ENCODE data around the gene RPS15. TPM values are rescaled to one million over a fixed set of nuclear protein-coding genes. Genes with fewer than 3 reads are reported as not detected.

The RPS15 gene
- total and polyA plus RNA-seq, 9 of the 15 experiments (the other 6 are each of a cell fraction or from before 2014, with no cell fraction given): 605 to 2,791 (median 957) TPM

GRCh38 chr19:1407528-1408299, 30.5 kb upstream of the RPS15 start, which contains the start of gene DAZAP1 (continued):
- TF ChIP-seq HNRNPH1 (optimal IDR thresholded peaks at IDR 0.05; ENCODE audit: low read depth, low read length): no peak
- peak; percentile 24 for TF ChIP-seq CCNT2 (IDR thresholded peaks at IDR 0.05; ENCODE audit: borderline replicate concordance, extremely low read depth, insufficient read length, low read depth, low read length)
- TF ChIP-seq CBX2 (IDR thresholded peaks at IDR 0.05; ENCODE audit: insufficient read depth, low read length, poor library complexity, severe bottlenecking): no peak
- TF ChIP-seq RBFOX2 (IDR thresholded peaks at IDR 0.05; ENCODE audit: low read depth, low read length): peak; percentile 8; the same call in 1 of the 2 replicates
- no peak for TF ChIP-seq L3MBTL2 (IDR thresholded peaks at IDR 0.05)
- TF ChIP-seq TBP (optimal IDR thresholded peaks at IDR 0.05; ENCODE audit: low read depth, low read length): peak; percentile 15

DNA sequence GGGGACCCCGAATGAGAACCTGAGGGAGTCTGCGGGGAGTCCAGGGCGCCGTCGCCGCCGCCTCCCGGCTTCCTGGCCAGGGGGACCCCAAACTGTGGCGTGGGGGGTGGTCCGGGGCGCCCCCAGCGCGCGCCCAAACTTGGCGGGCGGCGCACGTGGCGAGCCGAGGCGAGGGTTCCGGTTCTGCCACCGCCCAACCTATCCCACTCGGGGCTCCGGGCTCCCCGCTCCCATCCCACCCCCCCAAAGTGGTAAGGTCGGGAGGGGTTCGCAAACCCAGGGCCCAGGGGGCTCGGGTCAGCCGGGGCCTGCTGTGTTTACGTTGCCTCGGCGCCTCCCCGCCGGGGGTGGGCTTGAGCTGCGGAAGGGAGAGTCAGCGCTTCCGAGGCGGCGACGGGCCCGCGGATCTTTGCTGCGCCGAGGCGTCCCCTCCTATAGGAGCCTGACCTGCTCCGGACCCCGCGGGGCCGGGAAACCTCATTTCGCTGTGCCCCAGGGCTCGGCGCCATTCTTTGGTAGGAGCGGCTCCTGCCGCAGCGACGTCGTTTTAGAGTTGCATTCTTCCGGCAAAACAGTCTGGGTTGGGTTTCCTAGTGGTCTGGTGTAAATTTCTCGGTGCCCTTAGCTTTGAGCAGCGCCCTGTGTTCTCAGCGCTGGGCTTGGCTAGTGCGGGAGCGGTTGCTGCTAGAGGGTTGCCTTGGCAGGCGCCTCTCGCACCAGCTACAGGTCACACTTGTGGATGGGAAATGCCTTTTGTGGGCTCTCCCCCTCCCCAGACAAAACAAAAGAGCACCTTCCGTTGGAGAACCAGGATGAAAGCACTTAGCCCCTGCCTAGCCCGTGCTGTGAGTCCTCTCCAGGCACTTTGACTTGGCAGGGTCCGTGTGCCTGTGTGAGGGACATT, 29.6 kb upstream of the RPS15 start:
- H3K27ac ChIP-seq (ENCODE audit: extremely low read depth, low read depth, low read length): peak overlapping the region; percentile 99
- ChIA-PET POLR2A (interaction anchor here (0.6 to 1.4 kb wide), 2 partner anchors 28 to 45 kb away, joined by 4 read pairs; no protein-coding TSS in a partner anchor), CTCF (ENCODE audit: low intra/inter-chr PET ratio) (no interaction called here)
- no peaks in the 10 kb centered on the region for H3K27me3 ChIP-seq (ENCODE audit: control insufficient read depth in 2 of 2, insufficient read depth in 2 of 2, low read length in 2 of 2)
- peak overlapping the region; percentile 93 to 98 for H3K9ac ChIP-seq (ENCODE audit: insufficient read depth in 1 of 2, low read depth in 2 of 2, low read length in 2 of 2)
- H3K9me3 ChIP-seq (replicated peaks; ENCODE audit: control insufficient read depth, insufficient read depth, low read depth, low read length): no peaks in the 10 kb centered on the region
- peak; percentile 19 for FAIRE-seq
- intact Hi-C loops (cut with micrococcal nuclease): no loop called here
- peak; percentile 46 to 70 (median 64) for DNase-seq (ENCODE audit: extremely low read depth in 1 of 4, low spot score in 3 of 4)
- H3K4me2 ChIP-seq (ENCODE audit: insufficient read depth, low read length): peak overlapping the region; percentile 84
- peaks cover 17% of the 10 kb centered on the region for H3K9me1 ChIP-seq (ENCODE audit: control insufficient read depth, insufficient read depth, low read length)
- peaks cover 23 to 69% of the 10 kb centered on the region in 2 experiments for H3K4me1 ChIP-seq (replicated peaks in 1 of 2; ENCODE audit: control insufficient read depth in 2 of 2, insufficient read depth in 2 of 2, low read length in 2 of 2)
- ATAC-seq: peak; percentile 46
- H3K36me3 ChIP-seq (ENCODE audit: control insufficient read depth, insufficient read depth, low read length): peaks cover 49% of the 10 kb centered on the region; the same call in 2 of the 3 replicates
- H3K4me3 ChIP-seq: peak overlapping the region; percentile 99
- 1% methylated on average over 44 of the region's 69 CpGs for WGBS (ENCODE audit: insufficient coverage, low coverage, missing lambda C conversion rate)
- H4K20me1 ChIP-seq (replicated peaks; ENCODE audit: control insufficient read depth, insufficient read depth, low read length): peaks cover 48% of the 10 kb centered on the region
- TSS peak; percentile 62 for BruUV-seq (replicated peaks)
- H3K79me2 ChIP-seq (ENCODE audit: control insufficient read depth, insufficient read depth, low read length): peaks cover 61% of the 10 kb centered on the region
- in situ Hi-C loops (cut with MboI): no loop called here
- H2AFZ ChIP-seq (ENCODE audit: low read depth, low read length): no peak overlapping the region
- TF ChIP-seq CC2D1A (IDR thresholded peaks at IDR 0.05): no peak
- 0 out of 2 replicates have a peak, but pooled peaks have one; percentile 67 for TF ChIP-seq BRD4 (IDR thresholded peaks at IDR 0.05)
- peak; percentile 48 for TF ChIP-seq CXXC5 (CRISPR knock-in tag; IDR thresholded peaks at IDR 0.05)
- no peak for TF ChIP-seq SMARCB1 (IDR thresholded peaks at IDR 0.05; ENCODE audit: insufficient read length, low read depth)
- TF ChIP-seq BMI1 (IDR thresholded peaks at IDR 0.05; ENCODE audit: low read length): no peak
- 0 out of 2 replicates have a peak, but pooled peaks have one; percentile 10 for TF ChIP-seq RBM14 (IDR thresholded peaks at IDR 0.05; ENCODE audit: borderline replicate concordance, insufficient read depth, low read depth, low read length)
- TF ChIP-seq UBTF (IDR thresholded peaks at IDR 0.05; ENCODE audit: borderline replicate concordance in 1 of 2, low read depth in 2 of 2, low read length in 2 of 2): 0 out of 4 replicates have a peak, but pooled peaks have one; percentile 55 to 56
- TF ChIP-seq ZNF212 (CRISPR knock-in tag; IDR thresholded peaks at IDR 0.05): no peak

Data from K562 (cell line).